Activated CD4-positive, alpha-beta T cell treated with anti-CD3 and anti-CD28 coated beads, Interleukin-2, amount 10 ng/mL, durations not matched to agents 7 days and 5 days (primary cell): ENCODE data around the gene SPAG7. TPM values are rescaled to one million over a fixed set of nuclear protein-coding genes. Genes with fewer than 3 reads are reported as not detected.

ENCODE experiments used
- CTCF ChIA-PET: fragments of 350-600 bp; sonication (Branson Sonifier 250); formaldehyde crosslinking; loops from one replicate; lab custom pipeline; 2021; ENCODE audit warnings: antibody characterized with exemption; lab: Charles Lee
- POLR2A ChIA-PET: fragments of 350-600 bp; sonication (Branson Sonifier 250); formaldehyde crosslinking; loops from one replicate; lab custom pipeline; 2021; ENCODE audit warnings: antibody characterized with exemption; lab: Charles Lee
- DNase-seq: peaks from one replicate; pipeline ENCODE4 v3.0.0-alpha.2; 2020
- H3K27ac Mint-ChIP-seq: one replicate; pipeline ENCODE4 v1.8.0; 2021; ENCODE audit warnings: mild to moderate bottlenecking, moderate library complexity, mixed read lengths
- H3K27me3 Mint-ChIP-seq: one replicate; pipeline ENCODE4 v1.8.0; 2021; ENCODE audit warnings: mixed read lengths
- H3K36me3 Mint-ChIP-seq: one replicate; pipeline ENCODE4 v1.8.0; 2021; ENCODE audit warnings: low read depth, mixed read lengths
- H3K4me1 Mint-ChIP-seq: one replicate; pipeline ENCODE4 v1.8.0; 2021; ENCODE audit warnings: mixed read lengths
- H3K4me3 Mint-ChIP-seq: one replicate; pipeline ENCODE4 v1.8.0; 2021; ENCODE audit warnings: mild to moderate bottlenecking, moderate library complexity, mixed read lengths
- H3K9me3 Mint-ChIP-seq: one replicate; pipeline ENCODE4 v1.8.0; 2021; ENCODE audit warnings: mixed read lengths
- total RNA-seq, 2 experiments: library from RNA; stranded (reverse); gene quantifications; one replicate each; pipeline ENCODE4 v1.2.3, GENCODE V29; 2021

SPAG7 gene
- total RNA-seq, 2 experiments from 2014 or later = 47.7 to 53.6 TPM

DNA sequence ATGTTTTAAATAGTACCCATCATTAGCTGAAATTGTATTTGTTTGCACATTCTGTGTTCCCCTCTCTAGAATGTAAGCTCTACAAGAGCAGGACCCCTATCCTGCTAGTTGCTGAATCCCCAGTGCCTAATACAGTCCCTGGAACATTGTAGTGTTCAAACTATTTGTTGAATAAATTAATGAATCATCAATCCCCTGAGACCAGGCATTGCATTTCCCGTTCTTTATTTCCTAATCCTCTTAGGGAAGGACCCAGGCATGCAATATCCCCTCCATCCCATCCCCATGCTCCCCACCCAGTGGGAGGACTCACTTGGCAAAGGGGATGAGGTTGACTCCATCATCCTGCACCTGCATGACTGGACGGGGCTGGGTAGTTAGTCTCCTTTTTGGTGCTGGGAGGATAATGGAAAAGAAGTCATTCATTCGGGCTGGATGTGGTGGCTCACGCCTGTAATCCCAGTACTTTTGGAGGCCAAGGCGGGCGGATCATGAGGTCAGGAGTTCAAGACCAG is 26.5 kb upstream of the SPAG7 start:
- Mint-ChIP-seq H3K27me3 (peaks cover 4% of the 10 kb centered on the region), H3K4me3 (no peak overlapping the region), H3K4me1 (peaks cover 22% of the 10 kb centered on the region), H3K36me3 (peaks cover 3% of the 10 kb centered on the region), H3K9me3 (no peaks in the 10 kb centered on the region), H3K27ac (no peak overlapping the region)
- ChIA-PET CTCF (interaction anchor here (0.7 to 1.9 kb wide), 2 partner anchors 13 to 68 kb away, joined by 4 to 5 read pairs; no protein-coding TSS in a partner anchor), POLR2A (no interaction called here)
- DNase-seq = no peak

DNA sequence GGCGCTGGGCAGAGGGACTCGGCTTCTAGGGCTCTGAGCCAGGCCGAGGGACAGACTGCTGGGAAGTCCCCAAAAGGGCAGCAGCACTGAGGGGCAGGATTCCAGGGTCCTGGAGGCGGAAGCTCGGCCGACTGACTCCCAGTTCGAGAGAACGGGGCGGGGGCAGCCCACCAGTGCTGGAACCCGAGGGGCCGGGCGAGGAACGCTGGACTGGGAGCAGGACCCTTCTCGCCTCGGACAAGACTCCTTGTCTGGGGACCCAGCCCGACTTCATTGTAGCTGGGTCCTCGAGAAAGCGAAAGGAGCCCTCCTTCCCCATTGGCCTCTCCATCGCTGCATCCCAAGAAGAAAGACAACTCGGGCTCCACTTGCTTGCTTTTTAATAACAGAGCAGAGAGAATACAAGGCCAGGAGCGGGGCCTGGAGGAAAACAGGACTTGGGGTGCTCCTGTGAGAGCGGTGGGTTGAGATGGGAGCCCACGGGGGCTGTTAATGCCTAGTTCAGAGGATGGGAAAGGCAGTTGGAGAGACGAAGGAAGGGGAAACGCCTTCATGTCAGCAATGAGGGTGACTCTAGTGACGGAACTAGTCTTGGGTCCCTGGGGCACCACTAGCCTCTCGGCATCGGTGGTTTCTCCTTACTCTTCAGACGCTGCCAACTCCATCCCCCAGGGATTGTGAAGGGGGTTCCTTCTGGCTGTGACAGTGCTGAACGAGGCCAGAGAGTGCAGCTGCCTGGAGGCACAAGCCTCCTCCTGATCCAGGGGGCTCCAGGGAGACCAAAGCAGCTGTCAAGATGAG is 20.4 kb upstream of the SPAG7 start:
- no peaks in the 10 kb centered on the region for H3K9me3 Mint-ChIP-seq
- peaks cover 11% of the 10 kb centered on the region for H3K36me3 Mint-ChIP-seq
- H3K4me3 Mint-ChIP-seq = peak overlapping the region; percentile 90
- H3K27me3 Mint-ChIP-seq = no peaks in the 10 kb centered on the region
- no peak for DNase-seq
- ChIA-PET POLR2A (interaction anchor here (0.6 kb wide), 1 partner anchor 89 kb away, joined by 3 read pairs; no protein-coding TSS in a partner anchor), CTCF (interaction anchor here (0.9 to 2.8 kb wide), 9 partner anchors 9 to 79 kb away, joined by 3 to 8 read pairs (median 5); partner anchors contain the start of genes INCA1, RNF167, SLC25A11 and SPAG7)
- H3K4me1 Mint-ChIP-seq = peaks cover 43% of the 10 kb centered on the region
- H3K27ac Mint-ChIP-seq = peak overlapping the region; percentile 95

DNA sequence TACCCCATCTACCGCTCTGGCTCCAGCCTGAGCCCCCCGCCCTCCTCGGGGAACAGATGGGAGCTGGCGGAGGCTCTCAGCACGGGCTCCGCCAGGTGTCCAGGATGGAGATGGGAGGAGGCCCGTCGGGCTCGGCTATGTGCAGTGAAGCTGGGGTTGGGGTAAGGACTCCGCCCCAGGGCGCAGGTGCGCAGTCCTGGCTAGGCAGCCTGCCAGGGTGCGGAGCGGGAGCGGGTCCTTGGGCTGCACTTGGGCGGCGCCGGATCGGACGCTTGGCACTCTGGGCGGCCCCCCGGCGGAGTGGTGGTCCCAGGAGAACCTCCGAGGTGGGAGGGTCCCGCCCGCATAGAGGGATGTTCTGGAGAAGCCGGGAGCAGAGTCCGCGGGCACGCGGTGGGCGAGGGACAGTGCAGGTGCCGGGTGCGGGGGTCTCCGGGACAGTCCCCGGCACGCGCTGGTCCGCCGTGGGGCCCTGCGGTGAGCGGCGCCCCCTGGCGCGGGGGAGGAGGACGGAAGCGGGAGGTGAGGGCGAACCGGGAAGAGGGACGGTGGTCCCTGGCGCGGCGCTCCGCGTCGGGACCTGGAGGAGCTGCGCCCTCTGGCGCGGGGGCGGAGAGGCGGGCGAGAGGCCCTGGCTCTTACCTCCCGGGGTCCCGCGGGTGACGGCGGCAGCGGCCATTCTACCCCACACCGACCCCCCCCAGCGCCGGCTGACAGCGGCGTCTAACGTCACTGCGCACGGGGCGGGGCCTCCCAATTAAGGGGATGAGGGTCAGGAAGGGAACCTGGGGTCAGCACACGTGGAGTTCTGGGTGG is 19.5 kb upstream of the SPAG7 start, which contains the start of gene CAMTA2:
TSS of gene CAMTA2 (minus strand) at position 725 of the 816 bp plus-strand sequence. CDS start 1,453 bp downstream, outside the sequence.
- DNase-seq = peak; percentile 89
- Mint-ChIP-seq H3K9me3 (no peaks in the 10 kb centered on the region), H3K4me1 (peaks cover 45% of the 10 kb centered on the region), H3K27me3 (no peaks in the 10 kb centered on the region), H3K4me3 (peak within 1 kb of the TSS; percentile 90), H3K36me3 (peaks cover 19% of the 10 kb centered on the region), H3K27ac (peak within 1 kb of the TSS; percentile 95)
- ChIA-PET POLR2A (interaction anchor here (0.6 kb wide), 2 partner anchors 90 to 851 kb away, joined by 3 read pairs; no protein-coding TSS in a partner anchor), CTCF (interaction anchor here (0.9 to 2.1 kb wide), 10 partner anchors 10 to 78 kb away, joined by 3 to 9 read pairs (median 5); partner anchors contain the start of genes INCA1, RNF167, SLC25A11 and SPAG7)

DNA sequence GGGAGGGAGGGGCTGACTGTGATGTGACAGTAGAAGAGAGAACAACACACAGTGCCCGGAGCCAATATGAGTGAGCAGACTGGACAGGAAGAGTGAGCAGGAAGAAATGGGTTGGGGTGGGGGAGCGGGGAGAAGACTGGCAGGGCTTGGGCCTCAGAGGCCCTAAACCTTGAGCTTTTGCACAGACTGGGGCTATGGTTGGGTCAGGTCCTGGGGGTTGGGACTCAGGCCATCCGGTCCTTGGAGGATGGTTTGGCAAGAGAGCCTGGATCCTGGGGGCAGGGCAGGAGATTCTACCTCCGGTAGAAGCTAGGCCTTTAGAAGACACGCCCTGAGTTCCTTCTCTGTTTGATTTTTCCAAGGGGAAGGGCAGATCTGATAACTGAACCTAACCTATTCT is 18.8 kb upstream of the SPAG7 start:
- Mint-ChIP-seq H3K27me3 (no peaks in the 10 kb centered on the region), H3K36me3 (peaks cover 23% of the 10 kb centered on the region), H3K4me1 (peaks cover 50% of the 10 kb centered on the region), H3K27ac (peak overlapping the region; percentile 95), H3K4me3 (peak overlapping the region; percentile 90), H3K9me3 (no peaks in the 10 kb centered on the region)
- ChIA-PET CTCF (interaction anchor here (0.9 to 2.1 kb wide), 6 partner anchors 17 to 75 kb away, joined by 3 to 9 read pairs (median 5); partner anchors contain the start of genes RNF167, SLC25A11 and SPAG7), POLR2A (no interaction called here)
- DNase-seq = no peak

DNA sequence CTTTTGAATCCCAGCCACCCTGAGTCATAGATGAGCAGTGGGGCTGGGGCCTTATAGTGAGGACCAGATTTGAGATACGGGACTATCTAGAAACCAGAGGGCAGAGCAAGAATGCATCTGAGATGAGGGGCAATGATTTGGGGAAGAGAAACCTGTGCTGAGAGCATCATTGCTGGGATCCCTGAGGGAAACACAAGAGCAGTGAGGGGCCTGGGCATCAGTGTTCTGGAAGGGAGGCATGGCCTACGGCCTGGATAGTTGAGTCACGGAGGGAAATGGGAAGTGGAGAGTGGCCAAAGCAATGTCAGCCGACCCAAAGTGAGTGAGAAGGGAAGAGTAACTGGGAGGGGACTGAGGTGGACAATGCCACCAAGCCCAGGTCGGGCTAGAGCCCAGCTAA is 14.7 kb upstream of the SPAG7 start:
- Mint-ChIP-seq H3K27me3 (no peaks in the 10 kb centered on the region), H3K4me3 (no peak overlapping the region), H3K4me1 (peaks cover 40% of the 10 kb centered on the region), H3K9me3 (no peaks in the 10 kb centered on the region), H3K27ac (no peak overlapping the region), H3K36me3 (peaks cover 47% of the 10 kb centered on the region)
- DNase-seq = no peak
- POLR2A ChIA-PET = no interaction called here
- CTCF ChIA-PET = interaction anchor here (0.5 to 1.6 kb wide), 4 partner anchors 10 to 130 kb away, joined by 3 to 4 read pairs (median 4); no protein-coding TSS in a partner anchor

DNA sequence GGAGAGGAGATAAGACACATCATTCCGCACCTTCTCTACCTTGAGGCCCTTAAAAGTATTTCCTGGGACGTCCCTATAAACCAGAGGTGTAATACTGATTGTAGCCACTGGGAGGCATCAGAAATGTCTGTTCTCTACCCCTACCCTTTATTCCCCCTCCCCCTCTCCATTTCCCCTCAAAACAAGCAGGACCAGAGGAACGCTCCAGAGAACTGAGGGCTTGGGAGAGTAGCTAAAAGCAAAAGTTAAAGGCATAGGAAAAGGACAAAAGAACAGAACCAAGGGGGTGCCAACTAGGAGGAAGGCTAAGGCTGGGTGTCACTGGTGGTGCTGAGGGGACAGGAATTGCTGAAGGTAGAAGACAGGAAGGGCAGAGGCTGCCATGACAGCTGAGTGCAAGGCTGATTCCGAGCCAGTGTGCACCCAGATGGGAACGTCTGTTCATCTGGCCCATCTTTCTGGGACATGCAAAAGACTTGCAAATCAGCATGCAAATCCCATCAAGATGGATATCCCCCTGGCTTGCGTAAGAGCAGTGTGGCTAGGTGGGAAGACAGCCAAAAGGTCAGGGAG is 13.1 kb upstream of the SPAG7 start:
- H3K4me3 Mint-ChIP-seq = no peak overlapping the region
- ChIA-PET CTCF (interaction anchor here (0.6 to 3.1 kb wide), 16 partner anchors 9 to 82 kb away, joined by 3 to 23 read pairs (median 4); partner anchors contain the start of genes INCA1, KIF1C, RNF167 and SLC25A11), POLR2A (no interaction called here)
- H3K27ac Mint-ChIP-seq = peak overlapping the region; percentile 72
- no peaks in the 10 kb centered on the region for H3K9me3 Mint-ChIP-seq
- H3K27me3 Mint-ChIP-seq = no peaks in the 10 kb centered on the region
- peaks cover 52% of the 10 kb centered on the region for H3K36me3 Mint-ChIP-seq
- H3K4me1 Mint-ChIP-seq = peaks cover 29% of the 10 kb centered on the region
- DNase-seq = peak; percentile 79

DNA sequence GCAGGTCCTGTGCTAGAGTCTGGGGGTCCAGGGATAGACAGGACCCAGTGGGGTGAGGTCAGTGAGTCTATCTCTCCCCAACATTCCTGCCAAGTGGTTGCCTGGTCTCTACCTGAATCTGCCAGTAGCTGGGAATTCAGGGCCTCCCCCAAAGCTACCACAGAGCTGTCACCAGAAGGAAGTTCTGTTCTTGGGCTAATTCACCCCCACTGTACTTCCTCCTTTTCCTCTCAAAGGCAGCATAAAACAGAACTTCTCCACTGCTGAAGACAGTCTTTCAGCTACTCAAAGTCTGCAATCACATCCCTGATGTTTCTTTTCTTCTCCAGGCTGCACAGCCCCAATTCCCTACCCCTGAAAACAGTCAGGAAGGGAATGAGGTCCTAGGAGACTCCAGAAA is 11.1 kb upstream of the SPAG7 start:
- no peak for DNase-seq
- CTCF ChIA-PET = interaction anchor here (1.0 to 3.1 kb wide), 4 partner anchors 8 to 83 kb away, joined by 3 to 23 read pairs (median 12); partner anchors contain the start of gene SPAG7
- no peaks in the 10 kb centered on the region for H3K9me3 Mint-ChIP-seq
- H3K27ac Mint-ChIP-seq = no peak overlapping the region
- H3K27me3 Mint-ChIP-seq = no peaks in the 10 kb centered on the region
- H3K36me3 Mint-ChIP-seq = peaks cover 66% of the 10 kb centered on the region
- no peak overlapping the region for H3K4me3 Mint-ChIP-seq
- POLR2A ChIA-PET = no interaction called here
- H3K4me1 Mint-ChIP-seq = peaks cover 26% of the 10 kb centered on the region

DNA sequence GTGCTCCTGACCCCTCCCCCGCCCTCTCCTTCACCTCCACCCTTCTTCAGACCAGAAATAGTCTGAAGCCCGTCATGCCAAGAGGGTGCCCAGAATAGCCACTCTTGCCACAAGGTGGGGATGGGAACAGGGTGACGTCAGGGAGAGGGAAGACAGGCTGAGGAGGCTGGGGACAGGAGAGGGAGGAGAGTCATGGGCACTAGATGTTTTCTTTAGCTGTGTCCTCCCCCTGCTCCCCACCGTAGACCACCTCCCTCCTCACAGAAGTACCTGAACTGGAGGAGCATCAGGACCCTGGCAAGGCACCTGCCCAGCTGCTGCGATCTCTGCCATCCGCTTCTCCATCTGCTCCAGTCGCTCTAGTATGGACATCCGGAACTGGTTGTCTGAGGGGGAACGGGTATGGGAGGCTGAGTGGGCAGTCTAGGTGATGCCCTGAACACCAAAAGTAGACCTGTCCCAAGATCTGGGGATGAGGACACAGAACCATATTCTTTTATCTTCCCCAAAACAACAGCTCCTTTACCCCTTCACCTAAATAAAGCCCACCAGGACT is 6.6 kb upstream of the SPAG7 start:
- Mint-ChIP-seq H3K36me3 (peaks cover 56% of the 10 kb centered on the region), H3K9me3 (no peaks in the 10 kb centered on the region), H3K27ac (no peak overlapping the region), H3K27me3 (no peaks in the 10 kb centered on the region), H3K4me3 (no peak overlapping the region), H3K4me1 (peaks cover 13% of the 10 kb centered on the region)
- DNase-seq = no peak
- CTCF ChIA-PET = no interaction called here
- POLR2A ChIA-PET = no interaction called here

DNA sequence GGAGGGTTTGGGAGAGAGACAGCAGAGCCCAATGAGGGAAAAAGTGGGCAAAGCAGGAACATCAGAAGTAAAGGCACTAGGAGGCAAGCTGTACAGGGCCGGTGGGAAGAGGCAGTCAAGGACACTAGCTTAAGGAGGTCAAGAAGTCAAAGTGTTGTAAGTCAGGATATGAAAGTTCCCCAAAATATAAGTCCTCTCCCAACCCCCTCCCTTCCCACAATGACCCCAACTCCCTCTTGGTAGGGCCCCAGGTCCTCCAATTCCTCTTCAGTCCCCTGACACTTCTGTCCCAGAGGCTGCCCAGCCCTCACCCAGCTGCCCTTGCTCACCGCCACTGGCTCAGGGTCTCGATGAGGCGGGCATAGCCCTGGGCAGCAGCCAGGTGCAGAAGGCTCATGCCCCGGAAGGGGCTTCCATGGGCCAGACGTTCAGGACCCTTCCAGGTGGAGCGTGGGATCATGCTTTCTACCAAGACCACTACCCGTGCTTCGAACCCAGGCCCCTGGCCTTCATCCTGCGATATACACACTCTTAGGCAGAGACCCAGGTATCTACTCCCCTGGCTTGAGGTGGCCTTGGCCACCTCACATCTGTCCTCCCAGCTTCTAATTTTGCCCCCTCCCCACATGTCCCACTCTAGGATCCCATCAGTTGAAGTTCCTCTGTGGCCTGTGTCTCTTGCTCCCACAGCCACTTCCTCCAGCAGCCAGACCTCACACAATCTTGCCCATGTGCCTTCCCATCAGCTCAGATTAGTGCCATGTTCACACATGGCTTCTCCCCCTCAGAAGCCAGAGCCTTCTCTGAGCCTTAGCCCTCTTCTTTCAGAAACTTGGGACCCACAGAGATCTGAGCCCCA is 5.9 kb upstream of the SPAG7 start:
- Mint-ChIP-seq H3K4me1 (peaks cover 13% of the 10 kb centered on the region), H3K9me3 (no peaks in the 10 kb centered on the region), H3K27me3 (no peaks in the 10 kb centered on the region), H3K36me3 (peaks cover 51% of the 10 kb centered on the region), H3K4me3 (no peak overlapping the region), H3K27ac (peak overlapping the region; percentile 25)
- ChIA-PET POLR2A (no interaction called here), CTCF (no interaction called here)
- DNase-seq = no peak

DNA sequence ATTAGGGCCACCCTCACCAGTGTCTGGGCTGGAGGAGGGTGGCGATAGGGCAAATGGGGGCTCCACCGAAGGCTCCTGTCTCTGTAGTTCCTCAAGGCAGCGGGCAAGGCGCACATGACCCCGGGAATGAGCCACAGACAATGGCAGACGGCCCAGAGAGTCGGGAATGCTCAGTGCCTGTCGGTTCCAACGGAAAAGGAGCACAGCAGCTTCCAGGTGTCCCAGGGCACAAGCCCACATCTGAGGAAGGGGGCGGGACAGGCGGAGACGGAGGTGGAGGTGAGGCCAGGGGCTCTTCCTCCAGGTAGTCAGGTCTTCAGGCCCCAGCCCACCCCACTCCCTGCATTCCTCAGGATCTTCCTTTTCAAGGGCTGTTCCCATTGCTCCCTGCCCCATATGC is 5.1 kb upstream of the SPAG7 start:
- Mint-ChIP-seq H3K36me3 (peaks cover 46% of the 10 kb centered on the region), H3K4me3 (no peak overlapping the region), H3K4me1 (peaks cover 13% of the 10 kb centered on the region), H3K9me3 (no peaks in the 10 kb centered on the region), H3K27ac (peak overlapping the region; percentile 25), H3K27me3 (no peaks in the 10 kb centered on the region)
- DNase-seq = no peak
- CTCF ChIA-PET = interaction anchor here (1.2 to 3.6 kb wide), 2 partner anchors 7 to 10 kb away, joined by 4 to 21 read pairs; no protein-coding TSS in a partner anchor
- POLR2A ChIA-PET = interaction anchor here (0.6 kb wide), 1 partner anchor 779 kb away, joined by 4 read pairs; no protein-coding TSS in a partner anchor

DNA sequence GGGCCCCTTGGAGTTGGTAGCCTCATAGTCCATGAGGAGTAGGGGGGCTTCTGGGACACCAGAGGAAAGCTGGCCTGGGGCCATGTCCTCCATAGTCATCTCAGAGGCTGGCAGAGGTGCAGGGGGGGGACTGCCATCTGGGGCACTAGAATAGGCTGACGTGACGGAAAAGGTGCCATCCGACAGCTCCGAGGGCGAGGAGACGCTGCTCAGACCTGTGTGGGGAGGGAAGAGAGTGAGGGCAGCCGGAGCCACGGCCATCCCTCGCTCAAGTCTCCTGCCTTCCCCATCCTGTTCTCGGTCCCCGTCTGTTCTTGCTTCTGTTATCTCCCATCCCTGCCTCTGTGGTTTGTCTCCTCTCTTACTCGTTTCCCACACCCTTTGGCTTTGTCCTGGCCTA is 4.7 kb upstream of the SPAG7 start:
- Mint-ChIP-seq H3K9me3 (no peaks in the 10 kb centered on the region), H3K36me3 (peaks cover 43% of the 10 kb centered on the region), H3K4me3 (no peak overlapping the region), H3K4me1 (peaks cover 13% of the 10 kb centered on the region), H3K27me3 (no peaks in the 10 kb centered on the region), H3K27ac (no peak overlapping the region)
- ChIA-PET POLR2A (interaction anchor here (0.6 kb wide), 1 partner anchor 779 kb away, joined by 4 read pairs; no protein-coding TSS in a partner anchor), CTCF (interaction anchor here (1.2 to 3.6 kb wide), 2 partner anchors 8 to 11 kb away, joined by 4 to 21 read pairs; no protein-coding TSS in a partner anchor)
- no peak for DNase-seq
